ENCODE results near the gene CST3. TPM values are rescaled to one million over a fixed set of nuclear protein-coding genes. Genes with fewer than 3 reads are reported as not detected.
A peak's percentile ranks its signal among the peaks of the same experiment; 100 is the strongest.

Gene CST3
- total RNA-seq, 5 donors from 2014 or later (not counting 1 experiment from before 2014, with no cell fraction given) = 5.1 to 9.0 (median 5.3) TPM

GRCh38 chr20:23669866-23670265, 32.1 kb upstream of the CST3 start:
- no peaks in the 10 kb centered on the region for H3K9me3 ChIP-seq
- H3K27me3 ChIP-seq (replicated peaks in 1 of 2; ENCODE audit: control insufficient read depth in 2 of 2, extremely low read depth in 1 of 2, insufficient read depth in 2 of 2, low read length in 1 of 2) = peaks cover 0 to 3% of the 10 kb centered on the region in 2 experiments
- CTCF ChIA-PET = no interaction called here
- H3K4me1 ChIP-seq (ENCODE audit: control insufficient read depth in 1 of 2, extremely low read depth in 1 of 2, insufficient read depth in 2 of 2, low read length in 2 of 2) = no peaks in the 10 kb centered on the region
- POLR2A ChIA-PET = no interaction called here
- H3K9me3 Mint-ChIP-seq = peaks cover 0 to 4% (median 0%) of the 10 kb centered on the region in 3 donors
- no peaks in the 10 kb centered on the region for H3K36me3 ChIP-seq (ENCODE audit: control insufficient read depth in 2 of 2, extremely low read depth in 1 of 2, insufficient read depth in 1 of 2, low read length in 1 of 2)
- no peak overlapping the region for H3K4me3 ChIP-seq (ENCODE audit: control insufficient read depth in 1 of 2, extremely low read depth in 1 of 2, low read length in 1 of 2)
- H3K27ac ChIP-seq (ENCODE audit: low read length) = no peak overlapping the region
- no peaks in the 10 kb centered on the region for H3K36me3 Mint-ChIP-seq
- peaks cover 0 to 1% of the 10 kb centered on the region in 2 donors for H3K27me3 Mint-ChIP-seq
- ATAC-seq (replicated peaks in 1 of 4) (no peak), DNase-seq (no peak)
- no peaks in the 10 kb centered on the region for H3K4me1 Mint-ChIP-seq
- no peak overlapping the region for H3K4me3 Mint-ChIP-seq
- H3K27ac Mint-ChIP-seq = no peak overlapping the region
- 79% methylated on average over 4 of the region's 7 CpGs for WGBS (ENCODE audit: insufficient coverage)

- no peaks in the 10 kb centered on the region for H3K9me3 ChIP-seq
- WGBS (ENCODE audit: insufficient coverage) = 93% methylated on average over 1 of the region's 1 CpG
- H3K9me3 Mint-ChIP-seq = peaks cover 0 to 4% (median 0%) of the 10 kb centered on the region in 3 donors
- H3K36me3 Mint-ChIP-seq = no peaks in the 10 kb centered on the region
- CTCF ChIA-PET = no interaction called here
- no peak overlapping the region for H3K4me3 ChIP-seq (ENCODE audit: control insufficient read depth in 1 of 2, extremely low read depth in 1 of 2, low read length in 1 of 2)
- peaks cover 0 to 1% of the 10 kb centered on the region in 2 donors for H3K27me3 Mint-ChIP-seq
- peaks cover 0 to 3% of the 10 kb centered on the region in 2 experiments for H3K27me3 ChIP-seq (replicated peaks in 1 of 2; ENCODE audit: control insufficient read depth in 2 of 2, extremely low read depth in 1 of 2, insufficient read depth in 2 of 2, low read length in 1 of 2)
- no peak overlapping the region for H3K4me3 Mint-ChIP-seq
- POLR2A ChIA-PET = no interaction called here
- no peaks in the 10 kb centered on the region for H3K4me1 ChIP-seq (ENCODE audit: control insufficient read depth in 1 of 2, extremely low read depth in 1 of 2, insufficient read depth in 2 of 2, low read length in 2 of 2)
- no peaks in the 10 kb centered on the region for H3K36me3 ChIP-seq (ENCODE audit: control insufficient read depth in 2 of 2, extremely low read depth in 1 of 2, insufficient read depth in 1 of 2, low read length in 1 of 2)
- H3K4me1 Mint-ChIP-seq = no peaks in the 10 kb centered on the region
- no peak overlapping the region for H3K27ac ChIP-seq (ENCODE audit: low read length)
- no peak overlapping the region for H3K27ac Mint-ChIP-seq
- no peak for DNase-seq
- no peak for ATAC-seq (replicated peaks in 1 of 4)
Observed at GRCh38 chr20:23669327-23669726, 31.6 kb upstream of the CST3 start.

- CTCF ChIA-PET = no interaction called here
- H3K27ac ChIP-seq (ENCODE audit: low read length) = no peak overlapping the region
- 0% methylated on average over 1 of the region's 4 CpGs for WGBS (ENCODE audit: insufficient coverage)
- H3K36me3 Mint-ChIP-seq = no peaks in the 10 kb centered on the region
- peaks cover 0 to 4% (median 0%) of the 10 kb centered on the region in 3 donors for H3K9me3 Mint-ChIP-seq
- no peak overlapping the region for H3K27ac Mint-ChIP-seq
- H3K4me3 ChIP-seq (ENCODE audit: control insufficient read depth in 1 of 2, extremely low read depth in 1 of 2, low read length in 1 of 2) = no peak overlapping the region
- no peaks in the 10 kb centered on the region for H3K9me3 ChIP-seq
- ATAC-seq (replicated peaks in 1 of 4) (peak in 1 of 4 experiments; percentile 32), DNase-seq (peak in 16 of 35 experiments; percentile 3 to 55 (median 12))
- POLR2A ChIA-PET = no interaction called here
- H3K4me1 Mint-ChIP-seq = no peaks in the 10 kb centered on the region
- H3K4me3 Mint-ChIP-seq = no peak overlapping the region
- no peaks in the 10 kb centered on the region for H3K4me1 ChIP-seq (ENCODE audit: control insufficient read depth in 1 of 2, extremely low read depth in 1 of 2, insufficient read depth in 2 of 2, low read length in 2 of 2)
- H3K36me3 ChIP-seq (ENCODE audit: control insufficient read depth in 2 of 2, extremely low read depth in 1 of 2, insufficient read depth in 1 of 2, low read length in 1 of 2) = no peaks in the 10 kb centered on the region
- H3K27me3 Mint-ChIP-seq = peaks cover 0 to 1% of the 10 kb centered on the region in 2 donors
- H3K27me3 ChIP-seq (replicated peaks in 1 of 2; ENCODE audit: control insufficient read depth in 2 of 2, extremely low read depth in 1 of 2, insufficient read depth in 2 of 2, low read length in 1 of 2) = peaks cover 0 to 3% of the 10 kb centered on the region in 2 experiments
Observed at GRCh38 chr20:23668477-23668951, 30.8 kb upstream of the CST3 start.

- Histone ChIP-seq H3K9me3 (no peaks in the 10 kb centered on the region), H3K4me1 (ENCODE audit: control insufficient read depth in 1 of 2, extremely low read depth in 1 of 2, insufficient read depth in 2 of 2, low read length in 2 of 2) (no peaks in the 10 kb centered on the region), H3K4me3 (ENCODE audit: control insufficient read depth in 1 of 2, extremely low read depth in 1 of 2, low read length in 1 of 2) (no peak overlapping the region), H3K36me3 (ENCODE audit: control insufficient read depth in 2 of 2, extremely low read depth in 1 of 2, insufficient read depth in 1 of 2, low read length in 1 of 2) (no peaks in the 10 kb centered on the region), H3K27ac (ENCODE audit: low read length) (no peak overlapping the region), H3K27me3 (replicated peaks in 1 of 2; ENCODE audit: control insufficient read depth in 2 of 2, extremely low read depth in 1 of 2, insufficient read depth in 2 of 2, low read length in 1 of 2) (peaks cover 0 to 3% of the 10 kb centered on the region in 2 experiments)
- H3K36me3 Mint-ChIP-seq = no peaks in the 10 kb centered on the region
- CTCF ChIA-PET = no interaction called here
- H3K27ac Mint-ChIP-seq = no peak overlapping the region
- ATAC-seq (replicated peaks in 1 of 4) (no peak), DNase-seq (no peak)
- H3K9me3 Mint-ChIP-seq = no peaks in the 10 kb centered on the region
- no peak overlapping the region for H3K4me3 Mint-ChIP-seq
- peaks cover 0 to 1% of the 10 kb centered on the region in 2 donors for H3K27me3 Mint-ChIP-seq
- POLR2A ChIA-PET = no interaction called here
- no peaks in the 10 kb centered on the region for H3K4me1 Mint-ChIP-seq
- WGBS (ENCODE audit: insufficient coverage) = 93% methylated on average over 6 of the region's 7 CpGs
Observed at GRCh38 chr20:23667666-23668065, 29.9 kb upstream of the CST3 start.

GRCh38 chr20:23666698-23667097, 28.9 kb upstream of the CST3 start:
- H3K9me3 Mint-ChIP-seq = no peaks in the 10 kb centered on the region
- ATAC-seq (replicated peaks in 1 of 4) = no peak
- 50% methylated on average over 1 of the region's 3 CpGs for WGBS (ENCODE audit: insufficient coverage)
- H3K27ac Mint-ChIP-seq = no peak overlapping the region
- no peak overlapping the region for H3K27ac ChIP-seq (ENCODE audit: low read length)
- ChIA-PET CTCF (interaction anchor here in 1 of 2 donors (0.6 kb wide), 1 partner anchor 817 kb away, joined by 3 read pairs; no protein-coding TSS in a partner anchor), POLR2A (no interaction called here)
- no peaks in the 10 kb centered on the region for H3K9me3 ChIP-seq
- no peaks in the 10 kb centered on the region for H3K36me3 ChIP-seq (ENCODE audit: control insufficient read depth in 2 of 2, extremely low read depth in 1 of 2, insufficient read depth in 1 of 2, low read length in 1 of 2)
- peaks cover 0 to 1% of the 10 kb centered on the region in 2 donors for H3K27me3 Mint-ChIP-seq
- H3K4me3 ChIP-seq (ENCODE audit: control insufficient read depth in 1 of 2, extremely low read depth in 1 of 2, low read length in 1 of 2) = no peak overlapping the region
- no peaks in the 10 kb centered on the region for H3K4me1 ChIP-seq (ENCODE audit: control insufficient read depth in 1 of 2, extremely low read depth in 1 of 2, insufficient read depth in 2 of 2, low read length in 2 of 2)
- DNase-seq = no peak
- H3K36me3 Mint-ChIP-seq = no peaks in the 10 kb centered on the region
- H3K4me1 Mint-ChIP-seq = no peaks in the 10 kb centered on the region
- H3K27me3 ChIP-seq (replicated peaks in 1 of 2; ENCODE audit: control insufficient read depth in 2 of 2, extremely low read depth in 1 of 2, insufficient read depth in 2 of 2, low read length in 1 of 2) = peaks cover 0 to 3% of the 10 kb centered on the region in 2 experiments
- no peak overlapping the region for H3K4me3 Mint-ChIP-seq

GRCh38 chr20:23666189-23666588, 28.4 kb upstream of the CST3 start:
- no peaks in the 10 kb centered on the region for H3K36me3 ChIP-seq (ENCODE audit: control insufficient read depth in 2 of 2, extremely low read depth in 1 of 2, insufficient read depth in 1 of 2, low read length in 1 of 2)
- H3K27me3 ChIP-seq (replicated peaks in 1 of 2; ENCODE audit: control insufficient read depth in 2 of 2, extremely low read depth in 1 of 2, insufficient read depth in 2 of 2, low read length in 1 of 2) = peaks cover 0 to 3% of the 10 kb centered on the region in 2 experiments
- H3K4me3 ChIP-seq (ENCODE audit: control insufficient read depth in 1 of 2, extremely low read depth in 1 of 2, low read length in 1 of 2) = no peak overlapping the region
- no peak for DNase-seq
- WGBS (ENCODE audit: insufficient coverage) = 93% methylated on average over 3 of the region's 4 CpGs
- H3K27ac Mint-ChIP-seq = no peak overlapping the region
- H3K9me3 Mint-ChIP-seq = no peaks in the 10 kb centered on the region
- H3K36me3 Mint-ChIP-seq = no peaks in the 10 kb centered on the region
- H3K4me3 Mint-ChIP-seq = no peak overlapping the region
- ATAC-seq (replicated peaks in 1 of 4) = no peak
- H3K27me3 Mint-ChIP-seq = peaks cover 0 to 1% of the 10 kb centered on the region in 2 donors
- no peaks in the 10 kb centered on the region for H3K4me1 Mint-ChIP-seq
- CTCF ChIA-PET = interaction anchor here in 1 of 2 donors (0.6 kb wide), 1 partner anchor 817 kb away, joined by 3 read pairs; no protein-coding TSS in a partner anchor
- POLR2A ChIA-PET = no interaction called here
- no peak overlapping the region for H3K27ac ChIP-seq (ENCODE audit: low read length)
- H3K4me1 ChIP-seq (ENCODE audit: control insufficient read depth in 1 of 2, extremely low read depth in 1 of 2, insufficient read depth in 2 of 2, low read length in 2 of 2) = no peaks in the 10 kb centered on the region
- no peaks in the 10 kb centered on the region for H3K9me3 ChIP-seq

- peaks cover 0 to 3% of the 10 kb centered on the region in 2 experiments for H3K27me3 ChIP-seq (replicated peaks in 1 of 2; ENCODE audit: control insufficient read depth in 2 of 2, extremely low read depth in 1 of 2, insufficient read depth in 2 of 2, low read length in 1 of 2)
- H3K4me3 ChIP-seq (ENCODE audit: control insufficient read depth in 1 of 2, extremely low read depth in 1 of 2, low read length in 1 of 2) = no peak overlapping the region
- H3K27ac ChIP-seq (ENCODE audit: low read length) = no peak overlapping the region
- Mint-ChIP-seq H3K4me3 (no peak overlapping the region), H3K36me3 (no peaks in the 10 kb centered on the region), H3K4me1 (no peaks in the 10 kb centered on the region), H3K27ac (no peak overlapping the region), H3K27me3 (peaks cover 0 to 1% of the 10 kb centered on the region in 2 donors), H3K9me3 (no peaks in the 10 kb centered on the region)
- CTCF ChIA-PET = no interaction called here
- no peak for DNase-seq
- ATAC-seq (replicated peaks in 1 of 4) = no peak
- H3K9me3 ChIP-seq = no peaks in the 10 kb centered on the region
- POLR2A ChIA-PET = no interaction called here
- H3K36me3 ChIP-seq (ENCODE audit: control insufficient read depth in 2 of 2, extremely low read depth in 1 of 2, insufficient read depth in 1 of 2, low read length in 1 of 2) = no peaks in the 10 kb centered on the region
- no peaks in the 10 kb centered on the region for H3K4me1 ChIP-seq (ENCODE audit: control insufficient read depth in 1 of 2, extremely low read depth in 1 of 2, insufficient read depth in 2 of 2, low read length in 2 of 2)
- WGBS (ENCODE audit: insufficient coverage) = 97% methylated on average over 3 of the region's 3 CpGs
Observed at GRCh38 chr20:23664954-23665353, 27.2 kb upstream of the CST3 start.

Data from T-cell (primary cell).